Measurements from ENCODE around the gene PDYN. TPM values are rescaled to one million over a fixed set of nuclear protein-coding genes. Genes with fewer than 3 reads are reported as not detected.

PDYN gene
- total and polyA plus RNA-seq, 8 donors: not detected

- peak overlapping the region in 1 of 4 donors; percentile 7 for H3K27ac ChIP-seq
- intact Hi-C loops (cut with DNase I): no loop called here
Observed at GRCh38 chr20:1944345-1945091, 49.3 kb downstream of the PDYN start.

GRCh38 chr20:1943275-1944002 lies 50.4 kb downstream of the PDYN start:
- no peak for DNase-seq
- intact Hi-C loops (cut with DNase I): no loop called here
- no peaks in the 10 kb centered on the region for H3K27me3 ChIP-seq
- no peaks in the 10 kb centered on the region for H3K9me3 ChIP-seq
- H3K36me3 ChIP-seq: no peaks in the 10 kb centered on the region
- H3K27ac ChIP-seq: no peak overlapping the region
- H3K4me3 ChIP-seq: no peak overlapping the region
- no peak for TF ChIP-seq CTCF (IDR thresholded peaks at IDR 0.05)
- no peak for FAIRE-seq
- ATAC-seq: peak in 1 of 4 donors; percentile 37
- peaks cover 0 to 11% (median 0%) of the 10 kb centered on the region in 3 donors for H3K4me1 ChIP-seq
- WGBS, 2 donors: 67 to 76% methylated on average over 8 of the region's 8 CpGs

More at GRCh38 chr20:1944345-1945091, 49.3 kb downstream of the PDYN start:
- H3K27me3 ChIP-seq: no peaks in the 10 kb centered on the region
- H3K36me3 ChIP-seq: no peaks in the 10 kb centered on the region
- H3K4me3 ChIP-seq: no peak overlapping the region
- no peak for ATAC-seq
- TF ChIP-seq CTCF (IDR thresholded peaks at IDR 0.05): no peak
- FAIRE-seq: no peak
- no peaks in the 10 kb centered on the region for H3K9me3 ChIP-seq
- peaks cover 0 to 11% (median 0%) of the 10 kb centered on the region in 3 donors for H3K4me1 ChIP-seq
- WGBS, 2 donors: 69 to 75% methylated on average over 6 of the region's 6 CpGs
- no peak for DNase-seq

- DNase-seq (no peak), FAIRE-seq (no peak), ATAC-seq (no peak)
- Histone ChIP-seq H3K27me3 (no peaks in the 10 kb centered on the region), H3K27ac (no peak overlapping the region), H3K4me1 (peaks cover 0 to 11% (median 0%) of the 10 kb centered on the region in 3 donors), H3K36me3 (no peaks in the 10 kb centered on the region), H3K9me3 (no peaks in the 10 kb centered on the region), H3K4me3 (no peak overlapping the region)
- WGBS, 2 donors: 64 to 65% methylated on average over 13 of the region's 13 CpGs
- TF ChIP-seq CTCF (IDR thresholded peaks at IDR 0.05): no peak
- intact Hi-C loops (cut with DNase I): no loop called here
Observed at GRCh38 chr20:1942486-1943274, 51.2 kb downstream of the PDYN start.

GRCh38 chr20:1942061-1942460 lies 51.8 kb downstream of the PDYN start:
- no peaks in the 10 kb centered on the region for H3K9me3 ChIP-seq
- 67 to 69% methylated on average over 7 of the region's 7 CpGs for WGBS, 2 donors
- ATAC-seq (no peak), DNase-seq (no peak), FAIRE-seq (no peak)
- TF ChIP-seq CTCF (IDR thresholded peaks at IDR 0.05): no peak
- H3K27me3 ChIP-seq: no peaks in the 10 kb centered on the region
- no peaks in the 10 kb centered on the region for H3K36me3 ChIP-seq
- no peak overlapping the region for H3K27ac ChIP-seq
- intact Hi-C loops (cut with DNase I): no loop called here
- peaks cover 0 to 11% (median 0%) of the 10 kb centered on the region in 3 donors for H3K4me1 ChIP-seq
- H3K4me3 ChIP-seq: no peak overlapping the region
